Activated T-cell treated with anti-CD3 and anti-CD28 coated beads, Interleukin-2, amount 50 U/mL, for 1 hour (primary cell): ENCODE data around the gene LOXL3.
"Not testable (repeated sequence)": the region's sequence is repeated elsewhere in the genome, so short reads cannot be mapped to it uniquely, and the experiment has no call there.

ENCODE experiments used
- DNase-seq: peaks from one replicate; pipeline ENCODE4 v3.0.0-alpha.2; 2020

LOXL3 gene

GRCh38 chr2:74503506-74504475 lies 50.0 kb downstream of the LOXL3 start:
- no peak for DNase-seq

- DNase-seq: peak; percentile 54
These were observed 50.8 kb downstream of the LOXL3 start for GRCh38 chr2:74502720-74503505.

DNA sequence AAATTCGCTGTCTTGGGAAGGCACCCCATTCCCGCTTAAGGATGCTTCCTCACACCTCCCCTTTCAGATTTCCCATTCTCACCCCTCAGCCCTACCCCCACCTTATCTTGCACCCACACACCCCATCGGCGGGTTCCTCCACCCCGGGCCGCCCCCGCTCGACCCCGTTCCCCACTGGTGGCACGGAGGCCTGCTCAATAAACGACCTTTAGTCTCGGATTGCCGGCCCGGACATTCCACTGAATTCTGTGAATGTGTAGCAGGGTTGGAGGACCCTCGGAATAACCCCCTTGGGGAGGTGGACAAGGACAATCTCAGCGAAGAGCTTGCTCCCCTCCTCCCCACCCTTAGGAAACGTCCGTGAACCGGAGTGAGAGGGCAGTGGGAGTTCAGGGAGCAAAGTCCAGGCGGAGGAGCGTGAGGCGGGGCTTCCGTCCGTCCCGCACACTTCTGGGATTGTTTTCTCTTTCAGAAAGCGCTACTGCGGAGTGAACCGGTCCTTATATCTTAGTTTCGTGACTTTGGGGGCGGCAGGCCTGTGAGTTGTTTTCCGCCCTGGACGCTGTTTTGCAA lies 51.5 kb downstream of the LOXL3 start:
- no peak for DNase-seq

- no peak for DNase-seq
These were observed 52.2 kb downstream of the LOXL3 start for GRCh38 chr2:74501335-74502071.

- no peak for DNase-seq
These were observed 53.2 kb downstream of the LOXL3 start for GRCh38 chr2:74500578-74500946.

DNA sequence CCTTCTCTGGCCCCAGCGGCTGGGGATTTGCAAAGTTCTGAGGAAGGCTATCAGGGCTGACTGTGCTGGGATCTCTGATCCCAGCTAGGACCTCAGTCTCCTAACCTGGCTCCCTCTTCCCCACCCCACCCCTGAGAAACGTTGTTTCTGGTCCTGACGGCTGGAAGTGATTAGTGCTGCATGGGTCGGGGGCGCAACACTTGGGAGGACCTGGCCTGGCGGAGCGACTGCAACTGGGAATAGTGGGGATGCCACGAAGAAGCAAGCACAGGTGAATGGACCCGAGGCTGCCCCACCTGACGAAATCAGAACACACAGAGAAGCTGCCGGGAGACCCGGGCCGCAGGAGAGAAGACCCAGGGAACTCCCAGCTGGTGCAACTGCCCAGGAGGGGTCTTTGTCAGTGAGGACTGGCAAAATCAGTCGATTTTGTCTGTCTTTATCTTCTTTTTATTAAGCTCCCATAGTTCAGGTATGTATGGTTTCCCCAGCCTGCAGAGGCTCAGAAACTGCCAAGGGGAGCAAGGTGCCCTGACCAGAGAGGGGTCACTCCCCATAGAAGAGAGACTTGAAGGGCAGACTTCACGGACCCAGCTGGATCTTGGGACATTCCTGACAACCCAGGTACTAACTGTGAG lies 53.7 kb downstream of the LOXL3 start:
- DNase-seq: no peak

DNA sequence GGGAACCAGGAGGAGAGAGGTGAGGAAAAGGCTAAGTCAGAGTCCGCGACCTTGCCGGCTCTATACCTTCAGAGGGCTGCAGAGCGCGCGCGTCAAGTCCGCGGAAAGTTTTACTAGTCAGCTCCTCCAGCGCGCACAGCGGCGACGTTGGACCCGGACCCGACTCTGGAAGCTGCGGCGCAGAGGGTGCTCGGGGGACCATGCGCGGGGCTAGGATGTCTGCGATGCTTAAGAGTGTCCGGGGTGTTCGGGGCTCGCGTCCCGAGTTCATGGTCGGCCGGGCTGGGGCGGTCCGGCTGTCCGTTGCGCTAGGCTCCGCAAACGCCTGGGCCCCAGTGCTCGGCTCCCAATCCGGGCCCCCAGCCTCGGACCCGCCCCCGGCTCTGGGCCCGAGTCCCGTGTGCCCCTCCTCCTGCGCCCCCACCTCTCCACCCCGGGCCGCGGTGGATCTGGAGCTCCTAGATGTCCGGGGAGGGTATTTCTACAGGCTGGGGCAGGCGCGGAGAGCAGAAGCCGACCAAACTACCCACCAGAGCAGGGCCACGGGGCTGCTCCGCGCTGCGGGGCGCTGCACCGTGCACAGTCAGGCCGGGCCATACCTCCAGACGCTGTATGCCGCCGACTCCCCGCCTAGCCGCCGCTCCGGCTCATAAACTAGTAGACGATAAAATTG lies 54.3 kb downstream of the LOXL3 start, which contains the start of gene LBX2:
Gene LBX2, minus strand, starts transcription at position 337 of the 673 bp plus-strand sequence. Its CDS starts 66 bp downstream, at position 271.
- peak; percentile 48 for DNase-seq

DNA sequence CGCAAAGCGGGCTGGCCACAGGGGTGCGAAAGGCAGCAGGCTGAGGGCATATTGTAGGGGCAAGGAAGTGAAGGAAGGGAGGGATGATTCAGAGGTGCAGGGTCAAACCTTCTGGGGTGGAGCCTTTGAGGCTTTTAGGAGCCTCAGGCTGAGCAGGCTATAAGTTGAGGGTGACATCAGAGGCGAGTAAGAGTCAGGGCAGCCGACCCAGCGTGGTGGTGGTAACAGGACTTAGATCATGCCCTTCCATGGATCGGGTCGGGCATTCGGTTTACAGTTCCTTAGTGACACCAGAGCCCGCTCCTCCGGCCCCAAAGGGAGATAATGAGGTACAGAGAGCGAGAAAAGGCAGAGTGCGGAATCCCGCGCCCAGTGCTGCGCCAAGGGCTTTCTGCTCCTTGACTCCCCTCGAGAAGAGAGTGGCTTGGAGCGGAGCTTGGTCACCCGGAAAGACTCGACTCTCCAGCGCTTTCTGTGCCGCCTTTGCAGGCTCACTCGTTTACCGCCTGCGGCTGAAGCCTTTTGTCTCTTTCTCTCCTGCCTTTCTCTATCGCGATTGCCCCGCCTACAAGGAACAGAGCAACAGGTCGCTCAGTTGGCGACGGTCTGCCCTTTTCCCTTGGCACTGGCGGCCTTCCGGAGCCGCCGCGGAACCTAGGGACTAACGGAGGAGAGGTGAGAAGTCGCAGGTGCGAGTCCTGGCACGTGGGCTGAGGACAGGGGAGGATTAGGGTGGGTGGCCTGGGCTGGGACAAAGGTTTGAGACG lies 55.1 kb downstream of the LOXL3 start:
- no peak for DNase-seq

GRCh38 chr2:74497777-74498499 lies 55.8 kb downstream of the LOXL3 start:
- no peak for DNase-seq

DNA sequence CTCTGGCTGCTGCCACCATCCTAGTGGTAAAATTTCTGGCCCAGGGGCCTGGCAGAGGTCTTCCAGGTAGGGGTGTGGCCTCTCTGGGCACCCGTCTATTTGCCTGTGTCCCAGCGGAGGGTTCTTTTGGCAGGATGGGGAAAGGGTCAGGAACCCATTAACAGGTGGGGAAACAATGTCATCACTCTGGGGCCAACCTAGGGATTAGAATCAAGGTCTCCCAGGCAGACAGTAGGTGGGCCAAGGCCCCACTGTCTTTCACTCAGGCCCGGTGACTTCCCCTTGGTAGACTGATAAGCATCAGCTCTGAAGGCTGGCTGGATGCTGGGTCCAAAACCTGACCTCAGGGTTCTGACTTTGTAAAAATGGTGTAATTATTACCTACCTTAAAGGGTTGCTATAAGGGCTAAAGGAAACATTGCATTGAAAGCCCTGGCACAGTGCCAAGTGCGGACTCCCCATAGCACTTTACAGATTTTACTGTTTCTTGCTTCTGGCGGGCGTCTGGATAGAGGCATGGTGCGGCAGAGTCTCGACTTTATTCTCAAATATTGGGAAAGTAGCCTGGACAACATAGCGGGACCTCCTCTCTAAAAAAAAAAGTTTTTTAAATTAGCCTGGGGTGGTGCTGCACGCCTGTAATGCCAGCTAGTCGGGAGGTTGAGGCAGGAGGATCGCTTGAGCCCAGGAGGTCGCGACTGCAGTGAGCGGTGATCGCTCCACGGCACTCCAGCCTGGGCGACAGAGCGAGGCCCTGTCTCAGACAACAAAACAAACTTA lies 56.6 kb downstream of the LOXL3 start:
- no peak for DNase-seq

- DNase-seq: no peak
These were observed 58.3 kb downstream of the LOXL3 start for GRCh38 chr2:74495440-74495839.

DNA sequence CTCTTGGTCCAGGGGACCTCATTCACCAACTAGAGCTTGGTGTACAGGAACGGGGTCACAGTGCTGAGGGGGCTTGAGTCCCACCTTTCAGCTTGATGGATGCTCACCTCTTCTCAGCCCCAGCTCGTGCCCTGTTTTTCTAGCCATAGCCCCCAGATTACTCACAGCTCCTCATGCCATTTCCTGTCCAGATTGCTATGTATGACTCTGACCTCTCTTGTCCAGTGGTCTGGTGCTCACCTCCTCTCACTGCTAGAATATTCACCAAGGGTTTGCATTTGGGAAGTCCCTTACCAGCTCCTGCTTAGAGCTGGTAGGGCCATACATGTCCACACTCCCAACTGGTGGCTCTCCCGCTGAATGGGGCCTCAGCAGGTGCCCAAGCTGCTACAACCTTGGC lies 60.2 kb downstream of the LOXL3 start:
- no peak for DNase-seq

DNA sequence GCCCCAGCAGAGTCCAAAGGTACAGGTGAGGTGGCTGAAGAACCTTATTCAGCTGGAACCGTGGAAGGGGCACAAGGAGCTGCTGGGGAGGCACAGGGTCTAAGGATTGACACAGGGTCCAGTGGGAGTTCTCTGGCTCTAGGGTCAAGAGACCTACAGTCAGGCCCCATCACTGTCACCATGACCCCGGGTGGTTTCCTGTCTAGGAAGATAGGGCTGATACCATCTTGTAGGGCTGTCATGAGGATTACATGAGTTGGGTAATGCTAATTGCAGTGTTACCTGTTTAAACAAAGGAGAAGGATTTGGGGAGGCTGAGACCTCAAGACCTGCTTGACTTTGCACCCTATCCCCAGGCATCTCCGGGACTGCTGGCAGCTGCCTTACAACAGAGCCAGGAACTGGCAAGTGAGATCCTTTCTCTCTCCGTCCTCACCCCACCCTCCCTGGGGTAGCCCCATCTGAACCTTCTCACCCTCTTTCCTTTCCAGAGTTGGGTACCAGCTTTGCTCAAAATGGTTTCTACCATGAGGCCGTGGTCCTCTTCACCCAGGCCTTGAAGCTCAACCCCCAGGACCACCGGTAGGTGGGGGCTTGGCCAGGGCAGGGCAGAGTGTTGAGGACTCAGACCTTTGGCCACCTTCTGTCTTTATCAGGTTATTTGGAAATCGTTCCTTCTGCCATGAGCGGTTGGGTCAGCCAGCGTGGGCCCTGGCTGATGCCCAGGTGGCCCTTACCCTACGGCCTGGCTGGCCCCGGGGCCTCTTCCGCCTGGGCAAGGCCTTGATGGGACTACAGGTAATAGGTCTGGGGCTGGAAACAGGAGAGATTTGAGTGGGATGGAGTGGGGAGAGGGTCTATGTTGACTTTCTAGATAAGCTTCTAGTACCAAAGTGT lies 61.8 kb downstream of the LOXL3 start:
- DNase-seq: no peak

- DNase-seq: no peak
These were observed 63.8 kb downstream of the LOXL3 start for GRCh38 chr2:74489906-74490305.

DNA sequence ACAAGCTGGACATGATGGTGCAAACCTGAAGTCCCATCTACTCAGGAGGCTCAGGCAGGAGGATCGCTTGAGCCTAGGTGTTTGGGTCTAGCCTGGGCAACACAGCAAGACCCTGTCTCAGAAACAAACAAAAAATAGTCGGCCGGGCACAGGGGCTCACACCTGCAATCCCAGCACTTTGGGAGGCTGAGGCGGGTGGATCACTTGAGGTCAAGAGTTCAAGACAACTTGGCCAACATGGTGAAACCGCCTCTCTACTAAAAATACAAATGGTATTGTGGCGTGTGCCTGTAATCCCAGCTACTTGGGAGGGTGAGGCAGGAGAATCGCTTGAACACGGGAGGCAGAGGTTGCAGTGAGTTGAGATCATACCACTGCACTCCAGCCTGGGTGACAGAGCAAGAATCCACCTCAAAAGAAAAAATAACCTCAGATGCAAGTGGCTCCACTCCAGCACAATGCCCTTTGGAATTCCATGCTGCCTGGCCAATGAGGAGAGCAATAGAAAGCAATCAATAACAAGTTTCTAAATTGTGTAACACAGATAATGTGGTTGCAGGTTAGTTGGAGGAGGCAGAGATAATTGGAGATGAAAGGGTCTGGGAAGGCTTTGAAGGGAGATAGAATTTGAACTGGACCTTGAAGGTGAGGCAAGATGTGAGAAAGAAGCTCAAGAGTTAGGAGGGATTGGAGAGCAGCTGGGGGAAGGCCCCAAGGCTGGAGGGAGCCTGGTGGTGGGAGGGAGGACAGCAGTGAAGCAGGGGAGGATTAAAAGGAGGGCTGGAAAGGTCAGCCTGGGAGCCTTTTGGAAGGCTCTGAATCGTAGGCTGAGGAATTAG lies 64.9 kb downstream of the LOXL3 start:
- DNase-seq: no peak

DNA sequence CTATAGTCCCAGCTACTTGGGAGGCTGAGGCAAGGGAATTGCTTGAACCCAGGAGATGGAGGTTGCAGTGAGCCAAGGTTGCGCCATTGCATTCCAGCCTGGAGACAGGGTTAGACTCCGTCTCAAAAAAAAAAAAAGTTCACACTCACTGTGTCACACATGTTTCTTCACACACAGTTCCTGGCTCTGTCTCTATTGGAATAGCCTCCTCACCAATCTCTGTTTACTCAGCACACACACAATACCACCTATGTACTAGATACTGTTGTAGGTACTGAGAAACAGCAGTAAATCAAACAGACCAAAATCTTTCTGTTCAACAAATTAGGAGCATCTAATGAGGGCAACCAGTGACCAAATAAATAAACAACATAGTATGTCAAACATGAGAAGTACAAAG lies 67.6 kb downstream of the LOXL3 start:
- no peak for DNase-seq

DNA sequence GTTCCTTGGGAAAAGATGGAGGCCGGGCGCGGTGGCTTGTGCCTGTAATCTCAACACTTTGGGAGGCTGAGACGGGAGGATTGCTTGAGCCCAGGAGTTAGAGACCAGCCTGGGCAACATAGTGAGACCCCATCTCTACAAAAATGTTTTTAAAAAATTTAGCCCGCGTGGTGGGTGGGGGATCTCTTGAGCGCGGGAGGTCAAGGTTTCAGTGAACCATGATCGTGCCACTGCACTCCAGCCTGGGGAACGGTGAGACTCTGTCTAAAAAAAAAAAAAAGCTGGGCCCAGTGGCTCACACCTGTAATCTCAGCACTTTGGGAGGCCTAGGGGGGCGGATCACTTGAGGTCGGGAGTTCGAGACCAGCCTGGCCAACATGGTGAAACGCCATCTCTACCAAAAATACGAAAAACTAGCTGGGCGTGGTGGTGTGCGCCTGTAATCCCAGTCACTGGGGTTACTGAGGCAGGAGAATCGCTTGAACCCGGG lies 70.0 kb downstream of the LOXL3 start:
- DNase-seq: not testable (repeated sequence)
